ENCODE data around the gene CAVIN1. TPM values are rescaled to one million over a fixed set of nuclear protein-coding genes. Genes with fewer than 3 reads are reported as not detected.
A peak's percentile ranks its signal among the peaks of the same experiment; 100 is the strongest.
"Not testable (repeated sequence)": the region's sequence is repeated elsewhere in the genome, so short reads cannot be mapped to it uniquely, and the experiment has no call there.

Gene CAVIN1
- total and polyA plus RNA-seq, 2 experiments from 2014 or later: 666 to 1,102 TPM

DNA sequence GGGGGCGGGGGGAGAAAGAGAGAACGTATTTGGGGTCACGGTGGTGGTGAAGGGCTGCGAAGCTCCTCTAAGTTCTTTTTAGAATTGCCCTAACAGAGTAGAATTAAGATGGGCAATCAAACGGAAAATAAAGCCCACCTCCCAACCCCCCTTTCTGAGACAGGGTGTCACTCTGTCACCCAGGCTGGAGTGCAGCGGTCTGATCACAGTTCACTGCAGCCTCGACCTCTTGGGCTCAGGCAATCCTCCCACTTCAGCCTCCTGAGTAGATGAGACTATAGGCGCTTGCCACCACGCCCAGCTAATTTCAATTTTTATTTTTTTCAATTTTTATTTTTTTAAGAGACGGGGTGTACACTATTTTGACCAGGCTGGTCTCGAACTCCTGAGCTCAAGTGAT is 710 bp upstream of the CAVIN1 start:
- Histone ChIP-seq H3F3A (ENCODE audit: insufficient read depth) (peaks cover 57% of the 10 kb centered on the region), H3K9me3 (ENCODE audit: low read depth) (no peaks in the 10 kb centered on the region), H3K27ac (peak overlapping the region; percentile 91), H3K4me1 (ENCODE audit: insufficient read depth) (peaks cover 33% of the 10 kb centered on the region), H2AFZ (peak overlapping the region; percentile 46), H4K20me1 (ENCODE audit: insufficient read depth) (peaks cover 13% of the 10 kb centered on the region; the same call in 1 of the 2 replicates), H3K4me2 (ENCODE audit: unreplicated experiment) (peak overlapping the region; percentile 98), H3K27me3 (replicated peaks; ENCODE audit: insufficient read depth) (no peaks in the 10 kb centered on the region), H3K9ac (peak overlapping the region; percentile 97), H3K36me3 (ENCODE audit: low read depth) (peaks cover 2% of the 10 kb centered on the region; the same call in 1 of the 2 replicates), H3K79me2 (ENCODE audit: insufficient read depth) (peaks cover 66% of the 10 kb centered on the region), H3K4me3 (peak overlapping the region; percentile 98), H3K9me2 (ENCODE audit: insufficient read depth) (no peaks in the 10 kb centered on the region)
- no peak for DNase-seq
- TF ChIP-seq EZH2phosphoT487 (IDR thresholded peaks at IDR 0.05; ENCODE audit: insufficient read depth, low read depth): no peak
- TF ChIP-seq EZH2 (IDR thresholded peaks at IDR 0.05; ENCODE audit: insufficient read depth, poor library complexity, severe bottlenecking): no peak
- WGBS, 2 experiments (ENCODE audit: low coverage in 1 of 2, low lambda C conversion rate in 2 of 2, missing lambda C conversion rate in 2 of 2): 42 to 46% methylated on average over 8 to 11 of the region's 11 CpGs
- in situ Hi-C loops (cut with MboI): no loop called here

DNA sequence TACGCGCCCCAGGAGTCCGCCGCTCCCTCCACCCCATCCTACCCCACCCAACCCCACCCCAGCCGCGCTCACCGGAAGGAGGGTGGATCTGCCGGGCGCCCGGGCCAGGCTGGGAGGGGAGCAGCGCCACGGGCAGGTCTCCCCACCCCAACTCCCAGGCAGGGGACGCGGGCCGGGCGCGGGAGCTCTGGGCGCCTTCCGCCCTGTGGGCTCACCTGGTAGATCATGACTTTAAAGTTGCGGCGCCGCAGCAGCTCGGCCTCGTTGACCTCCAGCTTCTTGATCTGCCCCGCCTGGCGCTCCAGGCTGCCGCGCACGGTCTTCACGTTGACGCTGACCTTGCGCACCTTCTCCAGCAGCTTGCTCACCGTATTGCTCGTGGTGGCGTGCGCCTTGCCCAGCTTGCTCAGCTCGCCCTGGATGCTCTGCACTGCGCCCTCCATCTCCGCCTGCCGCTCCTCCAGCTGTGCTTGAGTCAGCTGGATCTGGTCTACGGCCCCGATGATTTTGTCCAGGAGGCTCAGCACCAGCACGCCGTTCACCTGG is 571 bp downstream of the CAVIN1 start:
- Histone ChIP-seq H3K9ac (peak overlapping the region; percentile 97), H3F3A (ENCODE audit: insufficient read depth) (peaks cover 60% of the 10 kb centered on the region), H3K9me3 (ENCODE audit: low read depth) (no peaks in the 10 kb centered on the region), H3K4me1 (ENCODE audit: insufficient read depth) (peaks cover 32% of the 10 kb centered on the region), H3K27me3 (replicated peaks; ENCODE audit: insufficient read depth) (no peaks in the 10 kb centered on the region), H3K79me2 (ENCODE audit: insufficient read depth) (peaks cover 74% of the 10 kb centered on the region), H3K27ac (peak overlapping the region; percentile 91), H3K4me2 (ENCODE audit: unreplicated experiment) (peak overlapping the region; percentile 67), H3K4me3 (peak overlapping the region; percentile 98), H3K9me2 (ENCODE audit: insufficient read depth) (no peaks in the 10 kb centered on the region), H4K20me1 (ENCODE audit: insufficient read depth) (peaks cover 17% of the 10 kb centered on the region; the same call in 1 of the 2 replicates), H2AFZ (no peak overlapping the region), H3K36me3 (ENCODE audit: low read depth) (peaks cover 13% of the 10 kb centered on the region; the same call in 1 of the 2 replicates)
- DNase-seq: peak; percentile 77
- TF ChIP-seq EZH2phosphoT487 (IDR thresholded peaks at IDR 0.05; ENCODE audit: insufficient read depth, low read depth) (no peak), EZH2 (IDR thresholded peaks at IDR 0.05; ENCODE audit: insufficient read depth, poor library complexity, severe bottlenecking) (no peak)
- WGBS, 2 experiments (ENCODE audit: low coverage in 1 of 2, low lambda C conversion rate in 2 of 2, missing lambda C conversion rate in 2 of 2): 0 to 1% methylated on average over 37 to 43 of the region's 44 CpGs
- in situ Hi-C loops (cut with MboI): no loop called here

DNA sequence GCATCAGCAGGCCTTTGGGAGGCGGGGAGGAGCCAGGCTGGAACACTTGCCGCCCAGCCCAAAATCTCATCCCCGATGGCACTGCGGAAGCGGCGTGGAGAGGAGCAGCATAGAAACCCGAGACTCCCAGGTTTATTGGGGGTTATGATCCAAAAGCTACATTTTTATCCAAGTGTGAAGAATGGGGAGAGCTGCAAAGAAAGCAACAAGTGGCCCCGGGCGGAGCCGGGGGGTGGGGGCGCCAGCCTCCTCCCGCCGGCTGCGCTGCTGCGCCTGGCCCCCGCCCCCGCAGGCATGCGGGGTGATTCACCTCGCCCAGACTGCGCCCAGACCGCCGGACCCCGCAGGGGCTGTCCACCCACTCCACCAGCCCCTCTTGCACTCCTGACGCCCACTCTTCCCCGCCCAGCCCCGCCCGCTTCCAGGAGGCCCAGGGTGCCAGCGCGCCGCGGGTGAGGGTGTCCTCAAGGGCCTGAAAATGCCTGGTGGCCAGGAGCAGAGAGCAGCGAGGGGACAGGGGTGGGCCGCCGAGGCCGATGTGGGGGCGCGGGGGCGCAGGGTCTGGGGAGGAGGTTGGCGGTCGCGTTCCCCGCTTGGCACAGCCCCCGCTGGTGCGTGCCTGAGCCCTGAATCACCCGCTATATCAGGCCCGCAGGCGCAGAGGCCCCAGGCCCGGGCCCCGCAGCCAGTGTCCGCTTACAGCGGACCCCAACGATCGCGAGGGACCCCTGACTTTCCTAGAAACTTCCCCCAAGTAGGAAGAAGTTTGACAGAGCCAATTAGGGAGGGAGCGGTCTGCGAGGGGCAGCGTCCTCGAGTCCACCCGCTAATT is 1.3 kb downstream of the CAVIN1 start:
- Histone ChIP-seq H3F3A (ENCODE audit: insufficient read depth) (peaks cover 64% of the 10 kb centered on the region), H3K9me3 (ENCODE audit: low read depth) (no peaks in the 10 kb centered on the region), H3K4me3 (peak overlapping the region; percentile 98), H3K36me3 (ENCODE audit: low read depth) (peaks cover 13% of the 10 kb centered on the region; the same call in 1 of the 2 replicates), H3K27ac (peak overlapping the region; percentile 91), H3K79me2 (ENCODE audit: insufficient read depth) (peaks cover 80% of the 10 kb centered on the region), H3K9ac (peak overlapping the region; percentile 97), H2AFZ (no peak overlapping the region), H4K20me1 (ENCODE audit: insufficient read depth) (peaks cover 25% of the 10 kb centered on the region; the same call in 1 of the 2 replicates), H3K9me2 (ENCODE audit: insufficient read depth) (no peaks in the 10 kb centered on the region), H3K4me2 (ENCODE audit: unreplicated experiment) (peak overlapping the region; percentile 97), H3K4me1 (ENCODE audit: insufficient read depth) (peaks cover 32% of the 10 kb centered on the region), H3K27me3 (replicated peaks; ENCODE audit: insufficient read depth) (no peaks in the 10 kb centered on the region)
- 1% methylated on average over 37 to 48 of the region's 59 CpGs for WGBS, 2 experiments (ENCODE audit: low coverage in 1 of 2, low lambda C conversion rate in 2 of 2, missing lambda C conversion rate in 2 of 2)
- no peak for TF ChIP-seq EZH2phosphoT487 (IDR thresholded peaks at IDR 0.05; ENCODE audit: insufficient read depth, low read depth)
- TF ChIP-seq EZH2 (IDR thresholded peaks at IDR 0.05; ENCODE audit: insufficient read depth, poor library complexity, severe bottlenecking): no peak
- peak; percentile 90 for DNase-seq
- in situ Hi-C loops (cut with MboI): no loop called here

DNA sequence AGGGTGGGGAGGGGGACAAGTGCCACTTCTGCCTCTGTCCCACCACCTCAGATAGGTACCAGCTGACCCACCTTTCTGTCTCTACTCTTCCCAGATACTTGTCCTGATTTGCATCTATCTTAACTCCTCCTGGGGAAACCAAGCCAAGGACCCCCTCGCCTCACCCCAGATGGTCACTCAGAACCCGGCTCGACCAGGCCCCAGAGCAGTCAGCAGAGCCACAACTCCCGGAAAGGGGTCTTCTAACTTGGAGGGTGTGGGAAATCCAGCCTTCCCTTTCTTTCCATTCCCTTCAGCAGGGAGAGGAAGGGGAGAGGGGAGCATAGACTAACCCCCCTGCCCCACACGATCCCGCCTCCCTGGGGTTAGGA is 1.9 kb downstream of the CAVIN1 start:
- in situ Hi-C loops (cut with MboI): no loop called here
- peaks cover 13% of the 10 kb centered on the region; the same call in 1 of the 2 replicates for H3K36me3 ChIP-seq (ENCODE audit: low read depth)

DNA sequence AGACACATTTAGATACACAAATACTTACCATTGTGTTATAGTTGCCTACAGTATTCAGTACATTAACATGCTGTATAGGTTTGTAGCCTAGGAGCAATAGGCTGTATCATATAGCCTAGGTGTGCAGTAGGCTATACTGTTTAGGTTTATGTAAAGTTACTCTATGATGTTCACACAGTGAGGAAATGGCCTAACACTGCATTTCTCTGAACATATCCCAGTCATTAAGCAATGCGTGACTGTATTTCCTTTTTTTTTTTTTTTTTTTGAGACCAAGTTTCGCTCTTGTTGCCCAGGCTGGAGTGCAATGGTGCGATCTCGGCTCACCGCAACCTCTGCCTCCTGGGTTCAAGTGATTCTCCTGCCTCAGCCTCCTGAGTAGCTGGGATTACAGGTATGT is 5.1 kb downstream of the CAVIN1 start:
- H3K4me2 ChIP-seq (ENCODE audit: unreplicated experiment): peak overlapping the region; percentile 97
- peaks cover 56% of the 10 kb centered on the region; the same call in 1 of the 2 replicates for H4K20me1 ChIP-seq (ENCODE audit: insufficient read depth)
- in situ Hi-C loops (cut with MboI); H3K9ac ChIP-seq; H3K9me3 ChIP-seq (ENCODE audit: low read depth); H2AFZ ChIP-seq; H3K4me3 ChIP-seq; H3K9me2 ChIP-seq (ENCODE audit: insufficient read depth); H3K27me3 ChIP-seq (replicated peaks; ENCODE audit: insufficient read depth): not testable (repeated sequence)
- H3K36me3 ChIP-seq (ENCODE audit: low read depth): peaks cover 23% of the 10 kb centered on the region
- 87 to 91% methylated on average over 5 of the region's 5 CpGs for WGBS, 2 experiments (ENCODE audit: low coverage in 1 of 2, low lambda C conversion rate in 2 of 2, missing lambda C conversion rate in 2 of 2)
- H3F3A ChIP-seq (ENCODE audit: insufficient read depth): peaks cover 63% of the 10 kb centered on the region
- peaks cover 48% of the 10 kb centered on the region for H3K4me1 ChIP-seq (ENCODE audit: insufficient read depth)
- peaks cover 100% of the 10 kb centered on the region for H3K79me2 ChIP-seq (ENCODE audit: insufficient read depth)
- DNase-seq: peak; percentile 38
- H3K27ac ChIP-seq: peak overlapping the region; percentile 91

More for the DNA sequence above, 1.9 kb downstream of the CAVIN1 start:
- Histone ChIP-seq H3K27ac (peak overlapping the region; percentile 91), H3K4me3 (peak overlapping the region; percentile 98), H3K9ac (peak overlapping the region; percentile 97), H3K27me3 (replicated peaks; ENCODE audit: insufficient read depth) (no peaks in the 10 kb centered on the region), H3K4me2 (ENCODE audit: unreplicated experiment) (peak overlapping the region; percentile 97), H4K20me1 (ENCODE audit: insufficient read depth) (peaks cover 28% of the 10 kb centered on the region; the same call in 1 of the 2 replicates), H3K4me1 (ENCODE audit: insufficient read depth) (peaks cover 35% of the 10 kb centered on the region), H3K79me2 (ENCODE audit: insufficient read depth) (peaks cover 86% of the 10 kb centered on the region), H3K9me2 (ENCODE audit: insufficient read depth) (no peaks in the 10 kb centered on the region), H3K9me3 (ENCODE audit: low read depth) (no peaks in the 10 kb centered on the region), H3F3A (ENCODE audit: insufficient read depth) (peaks cover 62% of the 10 kb centered on the region), H2AFZ (no peak overlapping the region)
- DNase-seq: no peak
- WGBS, 2 experiments (ENCODE audit: low coverage in 1 of 2, low lambda C conversion rate in 2 of 2, missing lambda C conversion rate in 2 of 2): 1 to 3% methylated on average over 6 of the region's 6 CpGs
- TF ChIP-seq EZH2phosphoT487 (IDR thresholded peaks at IDR 0.05; ENCODE audit: insufficient read depth, low read depth): no peak
- no peak for TF ChIP-seq EZH2 (IDR thresholded peaks at IDR 0.05; ENCODE audit: insufficient read depth, poor library complexity, severe bottlenecking)
